Body of pancreas (tissue), 4 donors: ENCODE data around the gene TRPM6.

ENCODE experiments used
- CTCF ChIP-seq, 7 experiments: fragments of 450-650 bp in 4 of 7; fragments of 200-600 bp in 3 of 7; sonication (generic) in 3 of 7; IDR thresholded peaks; one replicate each; pipeline ENCODE4 v1.5.1; 2016 to 2019; ENCODE audit warnings: antibody characterized with exemption in 7 of 7
- POLR2A ChIP-seq, 3 donors: fragments of 450-650 bp; IDR thresholded peaks; one replicate each; pipeline ENCODE4 v1.6.1; 2016; ENCODE audit warnings: antibody characterized with exemption in 3 of 3, mild to moderate bottlenecking in 2 of 3

GRCh38 chr9:74847478-74848152 is 40.1 kb downstream of the TRPM6 start:
- TF ChIP-seq CTCF (IDR thresholded peaks at IDR 0.05): no peak
- no peak for TF ChIP-seq POLR2A (IDR thresholded peaks at IDR 0.05)
